NCI-H2107 treated with DMSO at 0.1 percent for 48 hours (cell line): ENCODE measurements around the gene GIPC2.
"Not testable (repeated sequence)": the region's sequence is repeated elsewhere in the genome, so short reads cannot be mapped to it uniquely, and the experiment has no call there.

ENCODE experiments used
- DNase-seq: peaks from one replicate; lab custom pipeline; 2025; ENCODE audit not compliant: unreplicated experiment; lab: John Stamatoyannopoulos, UW

The GIPC2 gene

GRCh38 chr1:78094639-78095038 lies 48.9 kb downstream of the GIPC2 start:
- DNase-seq, result no peak

- DNase-seq, result no peak
Observed at GRCh38 chr1:78095593-78095992, 49.8 kb downstream of the GIPC2 start.

GRCh38 chr1:78096017-78096416 lies 50.3 kb downstream of the GIPC2 start:
- DNase-seq, result no peak

GRCh38 chr1:78096976-78097375 lies 51.2 kb downstream of the GIPC2 start:
- DNase-seq, result no peak

- DNase-seq, result no peak
Observed at GRCh38 chr1:78101051-78101450, 55.3 kb downstream of the GIPC2 start.

GRCh38 chr1:78101514-78101913 lies 55.7 kb downstream of the GIPC2 start:
- no peak for DNase-seq

GRCh38 chr1:78102082-78102481 lies 56.3 kb downstream of the GIPC2 start:
- DNase-seq, result no peak

- DNase-seq, result no peak
Observed at GRCh38 chr1:78102916-78103315, 57.1 kb downstream of the GIPC2 start.

- DNase-seq, result no peak
Observed at GRCh38 chr1:78104322-78104721, 58.6 kb downstream of the GIPC2 start.

GRCh38 chr1:78109659-78110058 lies 63.9 kb downstream of the GIPC2 start:
- not testable (repeated sequence) for DNase-seq

GRCh38 chr1:78113156-78113916 lies 67.6 kb downstream of the GIPC2 start:
- no peak for DNase-seq

- DNase-seq, result peak; percentile 65
Observed at GRCh38 chr1:78114034-78114956, 68.5 kb downstream of the GIPC2 start.

- DNase-seq, result not testable (repeated sequence)
Observed at GRCh38 chr1:78120485-78120884, 74.7 kb downstream of the GIPC2 start.

GRCh38 chr1:78121710-78122109 lies 75.9 kb downstream of the GIPC2 start:
- DNase-seq, result no peak

- no peak for DNase-seq
Observed at GRCh38 chr1:78122389-78122788, 76.6 kb downstream of the GIPC2 start.

GRCh38 chr1:78126506-78126905 lies 80.7 kb downstream of the GIPC2 start:
- no peak for DNase-seq

- no peak for DNase-seq
Observed at GRCh38 chr1:78132174-78132947, 86.6 kb downstream of the GIPC2 start.

GRCh38 chr1:78132948-78133322 lies 87.2 kb downstream of the GIPC2 start:
- no peak for DNase-seq

- no peak for DNase-seq
Observed at GRCh38 chr1:78136680-78137079, 90.9 kb downstream of the GIPC2 start.

- DNase-seq, result no peak
Observed at GRCh38 chr1:78141531-78142231, 95.9 kb downstream of the GIPC2 start.

- no peak for DNase-seq
Observed at GRCh38 chr1:78142736-78143135, 97.0 kb downstream of the GIPC2 start.
